HAP-1 (cell line): ENCODE data around the gene VCL.

Experiments used
- DNase-seq, 2 experiments: peaks; one replicate each; pipeline ENCODE4 v3.0.0-alpha.2; 2016 to 2020; ENCODE audit warnings: low spot score in 2 of 2
- H3K27me3 ChIP-seq: fragments of 250-450 bp; sonication (Bioruptor Pico); 2 replicates; pipeline ENCODE4 v1.5.1; 2020; ENCODE audit warnings: low read depth, mild to moderate bottlenecking, moderate library complexity
- H3K36me3 ChIP-seq: fragments of 250-450 bp; sonication (Bioruptor Pico); replicated peaks from 2 replicates; pipeline ENCODE4 v1.5.1; 2020; ENCODE audit warnings: mild to moderate bottlenecking
- H3K4me1 ChIP-seq: fragments of 250-450 bp; sonication (Bioruptor Pico); 2 replicates; pipeline ENCODE4 v1.5.1; 2020; ENCODE audit warnings: mild to moderate bottlenecking
- H3K4me3 ChIP-seq: fragments of 250-450 bp; sonication (Bioruptor Pico); 2 replicates; pipeline ENCODE4 v1.5.1; 2020; ENCODE audit warnings: mild to moderate bottlenecking, moderate library complexity
- H3K9me3 ChIP-seq: fragments of 250-450 bp; sonication (Bioruptor Pico); 2 replicates; pipeline ENCODE4 v1.5.1; 2020; ENCODE audit warnings: mild to moderate bottlenecking, moderate library complexity
- in situ Hi-C: fragments of 300-500 bp; cut with MboI; formaldehyde crosslinking; loops from 3 replicates; pipeline ENCODE4 v1.14.3; 2020; ENCODE audit warnings: low sequenced_read_pairs, inconsistent platforms, mixed read lengths

Gene VCL

GRCh38 chr10:74072503-74072902 lies 74.6 kb downstream of the VCL start:
- Histone ChIP-seq H3K27me3 (no peaks in the 10 kb centered on the region), H3K36me3 (peaks cover 50% of the 10 kb centered on the region), H3K9me3 (no peaks in the 10 kb centered on the region), H3K4me3 (no peak overlapping the region), H3K4me1 (peaks cover 6% of the 10 kb centered on the region)
- in situ Hi-C loops, result no loop called here
- no peak for DNase-seq

GRCh38 chr10:74075906-74076305 lies 78.0 kb downstream of the VCL start:
- Histone ChIP-seq H3K4me1 (peaks cover 8% of the 10 kb centered on the region; the same call in 1 of the 2 replicates), H3K27me3 (no peaks in the 10 kb centered on the region), H3K36me3 (peaks cover 47% of the 10 kb centered on the region), H3K9me3 (no peaks in the 10 kb centered on the region), H3K4me3 (no peak overlapping the region)
- in situ Hi-C loops, result no loop called here
- DNase-seq, result no peak

GRCh38 chr10:74076961-74077360 lies 79.0 kb downstream of the VCL start:
- Histone ChIP-seq H3K36me3 (peaks cover 44% of the 10 kb centered on the region), H3K4me3 (no peak overlapping the region), H3K9me3 (no peaks in the 10 kb centered on the region), H3K4me1 (peaks cover 8% of the 10 kb centered on the region; the same call in 1 of the 2 replicates), H3K27me3 (no peaks in the 10 kb centered on the region)
- DNase-seq, result no peak
- in situ Hi-C loops, result no loop called here

- Histone ChIP-seq H3K4me3 (no peak overlapping the region), H3K36me3 (peaks cover 44% of the 10 kb centered on the region), H3K9me3 (no peaks in the 10 kb centered on the region), H3K4me1 (peaks cover 8% of the 10 kb centered on the region; the same call in 1 of the 2 replicates), H3K27me3 (no peaks in the 10 kb centered on the region)
- DNase-seq, result no peak
- in situ Hi-C loops, result no loop called here
These were observed 79.5 kb downstream of the VCL start for GRCh38 chr10:74077416-74077815.

GRCh38 chr10:74078037-74078436 lies 80.1 kb downstream of the VCL start:
- in situ Hi-C loops, result no loop called here
- no peak for DNase-seq
- Histone ChIP-seq H3K4me1 (peaks cover 8% of the 10 kb centered on the region; the same call in 1 of the 2 replicates), H3K27me3 (no peaks in the 10 kb centered on the region), H3K4me3 (no peak overlapping the region), H3K9me3 (no peaks in the 10 kb centered on the region), H3K36me3 (peaks cover 46% of the 10 kb centered on the region)

GRCh38 chr10:74079028-74079935 lies 81.4 kb downstream of the VCL start:
- H3K4me1 ChIP-seq, result peaks cover 8% of the 10 kb centered on the region; the same call in 1 of the 2 replicates
- peaks cover 38% of the 10 kb centered on the region for H3K36me3 ChIP-seq
- H3K4me3 ChIP-seq, result no peak overlapping the region
- in situ Hi-C loops, result no loop called here
- DNase-seq, result no peak
- H3K27me3 ChIP-seq, result no peaks in the 10 kb centered on the region
- no peaks in the 10 kb centered on the region for H3K9me3 ChIP-seq

GRCh38 chr10:74079936-74080590 lies 82.1 kb downstream of the VCL start:
- H3K4me3 ChIP-seq, result no peak overlapping the region
- in situ Hi-C loops, result loop anchor here (5.0 kb wide), 1 partner anchor 193 kb away; no protein-coding TSS in a partner anchor
- DNase-seq, result no peak
- H3K36me3 ChIP-seq, result peaks cover 32% of the 10 kb centered on the region
- no peaks in the 10 kb centered on the region for H3K27me3 ChIP-seq
- no peaks in the 10 kb centered on the region for H3K9me3 ChIP-seq
- H3K4me1 ChIP-seq, result peaks cover 8% of the 10 kb centered on the region; the same call in 1 of the 2 replicates

- DNase-seq, result peak; percentile 57 to 65
- Histone ChIP-seq H3K4me3 (no peak overlapping the region), H3K27me3 (no peaks in the 10 kb centered on the region), H3K36me3 (peaks cover 29% of the 10 kb centered on the region), H3K9me3 (no peaks in the 10 kb centered on the region), H3K4me1 (peaks cover 8% of the 10 kb centered on the region; the same call in 1 of the 2 replicates)
- in situ Hi-C loops, result loop anchor here (5.0 kb wide), 1 partner anchor 194 kb away; no protein-coding TSS in a partner anchor
These were observed 83.4 kb downstream of the VCL start for GRCh38 chr10:74081192-74081803.

GRCh38 chr10:74081941-74082718 lies 84.2 kb downstream of the VCL start:
- in situ Hi-C loops, result loop anchor here (5.0 kb wide), 1 partner anchor 195 kb away; no protein-coding TSS in a partner anchor

GRCh38 chr10:74083304-74083703 lies 85.4 kb downstream of the VCL start:
- H3K36me3 ChIP-seq, result peaks cover 31% of the 10 kb centered on the region

More at GRCh38 chr10:74081941-74082718, 84.2 kb downstream of the VCL start:
- peaks cover 29% of the 10 kb centered on the region for H3K36me3 ChIP-seq
- H3K27me3 ChIP-seq, result no peaks in the 10 kb centered on the region
- no peak for DNase-seq
- H3K4me3 ChIP-seq, result no peak overlapping the region
- H3K9me3 ChIP-seq, result no peaks in the 10 kb centered on the region
- H3K4me1 ChIP-seq, result peaks cover 8% of the 10 kb centered on the region; the same call in 1 of the 2 replicates

GRCh38 chr10:74084955-74085354 lies 87.0 kb downstream of the VCL start:
- Histone ChIP-seq H3K4me1 (peaks cover 1% of the 10 kb centered on the region; the same call in 1 of the 2 replicates), H3K4me3 (no peak overlapping the region), H3K9me3 (no peaks in the 10 kb centered on the region), H3K36me3 (peaks cover 43% of the 10 kb centered on the region), H3K27me3 (no peaks in the 10 kb centered on the region)
- in situ Hi-C loops, result loop anchor here (5.0 kb wide), 1 partner anchor 198 kb away; no protein-coding TSS in a partner anchor
- no peak for DNase-seq

More at GRCh38 chr10:74083304-74083703, 85.4 kb downstream of the VCL start:
- no peak for DNase-seq
- in situ Hi-C loops, result loop anchor here (5.0 kb wide), 1 partner anchor 196 kb away; no protein-coding TSS in a partner anchor
- no peaks in the 10 kb centered on the region for H3K9me3 ChIP-seq
- no peaks in the 10 kb centered on the region for H3K27me3 ChIP-seq
- H3K4me3 ChIP-seq, result no peak overlapping the region
- H3K4me1 ChIP-seq, result peaks cover 8% of the 10 kb centered on the region; the same call in 1 of the 2 replicates

- Histone ChIP-seq H3K4me1 (no peaks in the 10 kb centered on the region), H3K27me3 (no peaks in the 10 kb centered on the region), H3K9me3 (no peaks in the 10 kb centered on the region), H3K36me3 (peaks cover 51% of the 10 kb centered on the region), H3K4me3 (no peak overlapping the region)
- in situ Hi-C loops, result no loop called here
- DNase-seq, result no peak
These were observed 88.4 kb downstream of the VCL start for GRCh38 chr10:74086317-74086716.

- in situ Hi-C loops, result no loop called here
- H3K9me3 ChIP-seq, result no peaks in the 10 kb centered on the region
- H3K27me3 ChIP-seq, result no peaks in the 10 kb centered on the region
- DNase-seq, result no peak
- peaks cover 47% of the 10 kb centered on the region for H3K36me3 ChIP-seq
- no peak overlapping the region for H3K4me3 ChIP-seq
- H3K4me1 ChIP-seq, result no peaks in the 10 kb centered on the region
These were observed 90.8 kb downstream of the VCL start for GRCh38 chr10:74088722-74089121.
